Kidney (tissue), 14 donors: Measurements from ENCODE around the gene TIE1. TPM values are rescaled to one million over a fixed set of nuclear protein-coding genes. Genes with fewer than 3 reads are reported as not detected.
A peak's percentile ranks its signal among the peaks of the same experiment; 100 is the strongest.

Experiments
- DNase-seq, 5 donors: peaks; one replicate each; pipeline ENCODE4 v3.0.0-alpha.2; 2013 to 2020
- FAIRE-seq: peaks from 2 replicates; lab custom pipeline; 2012; peaks lifted over from hg19 to GRCh38; lab: Jason Lieb, UNC
- H3K27ac ChIP-seq, 2 donors: one replicate each; pipeline ENCODE4 v1.7.0; 2013; ENCODE audit warnings: low read depth in 2 of 2, low read length in 2 of 2, inconsistent platforms in 1 of 2
- H3K27me3 ChIP-seq: one replicate; pipeline ENCODE4 v1.7.1; 2013; ENCODE audit warnings: low read length, inconsistent platforms; ENCODE audit not compliant: control insufficient read depth, insufficient read depth
- H3K36me3 ChIP-seq, 3 donors: one replicate each; pipeline versions ENCODE4 v1.7.0 to v1.7.1; 2013; ENCODE audit warnings: low read length in 3 of 3, control low read depth in 1 of 3, inconsistent platforms in 1 of 3; ENCODE audit not compliant: insufficient read depth in 3 of 3, control insufficient read depth in 2 of 3
- H3K4me1 ChIP-seq, 3 donors: one replicate each; pipeline versions ENCODE4 v1.7.0 to v1.7.1; 2013; ENCODE audit warnings: low read length in 3 of 3, inconsistent platforms in 1 of 3, low read depth in 1 of 3; ENCODE audit not compliant: control insufficient read depth in 2 of 3, insufficient read depth in 2 of 3
- H3K4me3 ChIP-seq, 3 donors: one replicate each; pipeline versions ENCODE4 v1.7.0 to v1.8.1; 2013; ENCODE audit warnings: low read length in 3 of 3, control low read depth in 1 of 3, inconsistent platforms in 1 of 3
- H3K9ac ChIP-seq, 3 donors: one replicate each; pipeline versions ENCODE4 v1.7.0 to v1.7.1; 2013; ENCODE audit warnings: low read length in 3 of 3, control low read depth in 1 of 3, inconsistent platforms in 1 of 3
- H3K9me3 ChIP-seq, 3 donors: one replicate each; pipeline versions ENCODE4 v1.7.0 to v1.7.1; 2013; ENCODE audit warnings: low read length in 3 of 3, control low read depth in 1 of 3, inconsistent platforms in 1 of 3; ENCODE audit not compliant: control insufficient read depth in 2 of 3, insufficient read depth in 1 of 3
- intact Hi-C: fragments of 100-400 bp; cut with DNase I; formaldehyde crosslinking; loops from one replicate; pipeline ENCODE4 v1.11.1; 2022
- polyA plus RNA-seq: library from polyadenylated mRNA; stranded (reverse); fragments of 350-450 nt; fragmentation: Illumina TruSeq; extraction: RNeasy Lipid Tissue Mini Kit (QIAGEN cat#74804); gene quantifications from one replicate; pipeline ENCODE4 v1.2.3, GENCODE V29; 2014; ENCODE audit warnings: low read depth, low replicate concordance; ENCODE audit not compliant: insufficient read depth
- total RNA-seq: library from RNA; stranded (reverse); fragmentation: NEBNext Ultra II Directional; extraction: Animal tissue kit (Norgen Biotek cat#: 25700); gene quantifications from one replicate; pipeline ENCODE4 v1.2.1, GENCODE V29; 2021
- TF ChIP-seq, protein P1 (sequence below): IDR thresholded peaks from 3 replicates; pipeline ENCODE4 v1.5.1; 2012; ENCODE audit warnings: mild to moderate bottlenecking, moderate library complexity, borderline replicate concordance; ENCODE audit not compliant: insufficient read depth; ENCODE audit errors: extremely low read depth
- donor health status: control.
- donor health status: control.
- donor health status: control.
- donor health status: control.
- donor health status: control.
- donor health status: DM: yes; HTN: yes; CAD: no.
- donor health status: Normal renal cell carcinoma (clear cell type).

TIE1 gene
- total and polyA plus RNA-seq, 2 donors from 2014 or later = 15.0 to 46.3 TPM

DNA sequence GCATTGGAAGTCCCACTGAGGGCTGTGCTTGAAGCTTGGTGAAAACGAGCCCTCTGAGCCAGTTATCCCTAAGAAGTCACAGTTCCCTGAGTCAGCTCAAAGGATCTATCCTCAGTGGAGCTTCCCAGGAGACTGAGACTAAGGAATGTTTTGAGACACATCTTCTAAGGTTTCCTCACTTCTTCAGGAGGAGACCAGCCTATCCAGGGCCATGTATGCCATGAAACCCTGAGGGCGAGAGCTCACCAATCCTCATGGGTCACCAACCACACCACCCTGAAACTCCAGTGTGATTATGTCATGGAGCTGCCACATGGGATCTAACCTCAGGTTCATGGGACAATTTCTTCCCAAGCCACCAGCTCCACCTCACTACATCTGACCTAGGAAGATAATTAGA, 7.6 kb upstream of the TIE1 start:
- no peak overlapping the region for H3K9ac ChIP-seq
- TF ChIP-seq, protein P1, sequence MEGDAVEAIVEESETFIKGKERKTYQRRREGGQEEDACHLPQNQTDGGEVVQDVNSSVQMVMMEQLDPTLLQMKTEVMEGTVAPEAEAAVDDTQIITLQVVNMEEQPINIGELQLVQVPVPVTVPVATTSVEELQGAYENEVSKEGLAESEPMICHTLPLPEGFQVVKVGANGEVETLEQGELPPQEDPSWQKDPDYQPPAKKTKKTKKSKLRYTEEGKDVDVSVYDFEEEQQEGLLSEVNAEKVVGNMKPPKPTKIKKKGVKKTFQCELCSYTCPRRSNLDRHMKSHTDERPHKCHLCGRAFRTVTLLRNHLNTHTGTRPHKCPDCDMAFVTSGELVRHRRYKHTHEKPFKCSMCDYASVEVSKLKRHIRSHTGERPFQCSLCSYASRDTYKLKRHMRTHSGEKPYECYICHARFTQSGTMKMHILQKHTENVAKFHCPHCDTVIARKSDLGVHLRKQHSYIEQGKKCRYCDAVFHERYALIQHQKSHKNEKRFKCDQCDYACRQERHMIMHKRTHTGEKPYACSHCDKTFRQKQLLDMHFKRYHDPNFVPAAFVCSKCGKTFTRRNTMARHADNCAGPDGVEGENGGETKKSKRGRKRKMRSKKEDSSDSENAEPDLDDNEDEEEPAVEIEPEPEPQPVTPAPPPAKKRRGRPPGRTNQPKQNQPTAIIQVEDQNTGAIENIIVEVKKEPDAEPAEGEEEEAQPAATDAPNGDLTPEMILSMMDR = no peak
- intact Hi-C loops = no loop called here
- H3K4me3 ChIP-seq = no peak overlapping the region
- peaks cover 5 to 22% (median 19%) of the 10 kb centered on the region in 3 donors for H3K4me1 ChIP-seq
- no peak overlapping the region for H3K27ac ChIP-seq
- H3K9me3 ChIP-seq = no peaks in the 10 kb centered on the region
- FAIRE-seq (no peak), DNase-seq (no peak)
- H3K27me3 ChIP-seq = no peaks in the 10 kb centered on the region
- H3K36me3 ChIP-seq = no peaks in the 10 kb centered on the region

GRCh38 chr1:43293896-43294760, 6.7 kb upstream of the TIE1 start:
- DNase-seq (peak in 1 of 5 donors; percentile 45), FAIRE-seq (no peak)
- H3K27me3 ChIP-seq = no peaks in the 10 kb centered on the region
- H3K9ac ChIP-seq = no peak overlapping the region
- H3K4me3 ChIP-seq = no peak overlapping the region
- peaks cover 5 to 22% (median 19%) of the 10 kb centered on the region in 3 donors for H3K4me1 ChIP-seq
- H3K9me3 ChIP-seq = no peaks in the 10 kb centered on the region
- TF ChIP-seq, protein P1 = no peak
- peak overlapping the region in 1 of 2 donors; percentile 59 for H3K27ac ChIP-seq
- intact Hi-C loops = no loop called here
- no peaks in the 10 kb centered on the region for H3K36me3 ChIP-seq

- Histone ChIP-seq H3K9me3 (no peaks in the 10 kb centered on the region), H3K4me3 (no peak overlapping the region), H3K27ac (peak overlapping the region in 1 of 2 donors; percentile 59), H3K9ac (no peak overlapping the region), H3K36me3 (no peaks in the 10 kb centered on the region), H3K27me3 (no peaks in the 10 kb centered on the region), H3K4me1 (peaks cover 5 to 22% (median 19%) of the 10 kb centered on the region in 3 donors)
- intact Hi-C loops = no loop called here
- FAIRE-seq (no peak), DNase-seq (no peak)
- TF ChIP-seq, protein P1 = no peak
Observed at GRCh38 chr1:43294761-43295160, 6.0 kb upstream of the TIE1 start.
